HepG2 (cell line): Measurements from ENCODE around the gene MCRIP2. TPM values are rescaled to one million over a fixed set of nuclear protein-coding genes. Genes with fewer than 3 reads are reported as not detected.

ENCODE experiments used
- ATAC-seq: fragments of 200-7000 bp; cut with Tn5 transposase; 3 replicates; pipeline ENCODE4 v1.9.1; 2020; ENCODE audit warnings: mild to moderate bottlenecking, moderate library complexity
- BruUV-seq: library from RNA; stranded (reverse); fragments of 400-500 nt; replicated peaks from 2 replicates; lab custom pipeline; 2021; lab: Mats Ljungman, UMichigan
- CTCF ChIA-PET: fragments of 300-600 bp; formaldehyde crosslinking; extraction: SDS; loops from one replicate; lab custom pipeline; 2021; ENCODE audit warnings: low total read pairs, inconsistent platforms, low intra/inter-chr PET ratio; lab: Yijun Ruan, JAX
- POLR2A ChIA-PET: fragments of 350-600 bp; sonication (Branson Sonifier 250); formaldehyde crosslinking; loops from one replicate; lab custom pipeline; 2020; ENCODE audit warnings: antibody characterized with exemption, inconsistent platforms; lab: Yijun Ruan, JAX
- DNase-seq: peaks from one replicate; pipeline ENCODE4 v3.0.0-alpha.2; 2015; ENCODE audit warnings: low spot score
- FAIRE-seq: peaks from 3 replicates; lab custom pipeline; 2011; peaks lifted over from hg19 to GRCh38; lab: Jason Lieb, UNC
- H2AFZ ChIP-seq: one replicate; pipeline ENCODE4 v1.6.1; 2011; ENCODE audit warnings: low read length, inconsistent platforms
- H3K27ac ChIP-seq: fragments of 300-600 bp; 3 replicates; pipeline ENCODE4 v1.8.0; 2011; ENCODE audit warnings: mixed run types, mild to moderate bottlenecking, mixed read lengths, low read length, inconsistent platforms; ENCODE audit not compliant: insufficient read depth; ENCODE audit errors: extremely low read length
- H3K27me3 ChIP-seq, 2 experiments: fragments of 200-600 bp in 1 of 2; 2 replicates in 1 of 2; 3 replicates in 1 of 2; pipeline versions ENCODE4 v1.6.0 to v1.8.0; 2011; ENCODE audit warnings: low read length in 2 of 2, mild to moderate bottlenecking in 2 of 2, moderate library complexity in 2 of 2, inconsistent platforms in 1 of 2; ENCODE audit not compliant: insufficient read depth in 2 of 2, control insufficient read depth in 1 of 2
- H3K36me3 ChIP-seq, 2 experiments: fragments of 200-600 bp in 1 of 2; replicated peaks in 1 of 2; 2 replicates in 1 of 2; 3 replicates in 1 of 2; pipeline versions ENCODE4 v1.5.1 to v1.8.0; 2011; ENCODE audit warnings: low read length in 2 of 2, inconsistent platforms in 1 of 2; ENCODE audit not compliant: insufficient read depth in 2 of 2, control insufficient read depth in 1 of 2
- H3K4me1 ChIP-seq: 2 replicates; pipeline ENCODE4 v1.5.1; 2012; ENCODE audit warnings: low read length, inconsistent platforms; ENCODE audit not compliant: insufficient read depth
- H3K4me2 ChIP-seq: 2 replicates; pipeline ENCODE4 v1.6.0; 2011; ENCODE audit warnings: low read depth, low read length, inconsistent platforms
- H3K4me3 ChIP-seq, 3 experiments: fragments of 200-600 bp in 1 of 3; sonication (generic), shearing (Covaris generic) in 1 of 3; replicated peaks in 1 of 3; 2 replicates each; pipeline ENCODE4 v1.5.1; 2011 to 2016; ENCODE audit warnings: low read length in 3 of 3, inconsistent platforms in 2 of 3, low read depth in 2 of 3, mild to moderate bottlenecking in 2 of 3, control low read depth in 1 of 3, mixed read lengths in 1 of 3; ENCODE audit not compliant: insufficient read depth in 1 of 3
- H3K79me2 ChIP-seq: one replicate; pipeline ENCODE4 v1.6.1; 2011; ENCODE audit warnings: low read length, inconsistent platforms; ENCODE audit not compliant: insufficient read depth
- H3K9ac ChIP-seq: 2 replicates; pipeline ENCODE4 v1.6.0; 2011; ENCODE audit warnings: mild to moderate bottlenecking, low read depth, low read length, inconsistent platforms; ENCODE audit not compliant: insufficient read depth
- H3K9me3 ChIP-seq: 2 replicates; pipeline ENCODE4 v1.5.1; 2012; ENCODE audit warnings: mild to moderate bottlenecking, low read length
- H4K20me1 ChIP-seq: 2 replicates; pipeline ENCODE4 v1.6.0; 2011; ENCODE audit warnings: inconsistent platforms, mild to moderate bottlenecking, low read length, moderate library complexity; ENCODE audit not compliant: insufficient read depth
- CBX2 ChIP-seq, 2 experiments: fragments of 200-600 bp in 1 of 2; sonication (generic); formaldehyde crosslinking in 1 of 2; IDR thresholded peaks; 2 replicates each; pipeline versions ENCODE4 v1.7.0 to v1.8.1; 2018 to 2022; ENCODE audit warnings: low read depth in 2 of 2, low read length in 1 of 2, mild to moderate bottlenecking in 1 of 2, missing genetic modification reagents in 1 of 2
- CREB3 ChIP-seq: sonication (generic); formaldehyde crosslinking; IDR thresholded peaks from 2 replicates; pipeline ENCODE4 v1.5.0; 2020; ENCODE audit warnings: missing genetic modification reagents
- HIVEP1 ChIP-seq: sonication (generic); formaldehyde crosslinking; IDR thresholded peaks from 2 replicates; pipeline ENCODE4 v1.4.0; 2020; ENCODE audit warnings: mild to moderate bottlenecking, missing genetic modification reagents
- HOMEZ ChIP-seq: IDR thresholded peaks from 2 replicates; pipeline ENCODE4 v1.6.1; 2016; ENCODE audit warnings: low read depth
- NCOA2 ChIP-seq: sonication (generic); formaldehyde crosslinking; IDR thresholded peaks from 2 replicates; pipeline ENCODE4 v1.8.0; 2022; ENCODE audit warnings: inconsistent platforms
- RAD51 ChIP-seq: fragments of 450-650 bp; IDR thresholded peaks from 2 replicates; pipeline ENCODE4 v1.6.1; 2016; ENCODE audit warnings: borderline replicate concordance
- WIZ ChIP-seq: sonication (generic); formaldehyde crosslinking; IDR thresholded peaks from 2 replicates; pipeline ENCODE4 v1.5.1; 2020; ENCODE audit warnings: mild to moderate bottlenecking, missing genetic modification reagents
- ZBTB7B ChIP-seq: sonication (generic); formaldehyde crosslinking; IDR thresholded peaks from 2 replicates; pipeline ENCODE4 v1.4.0; 2020; ENCODE audit warnings: missing genetic modification reagents
- ZNF12 ChIP-seq: sonication (generic); formaldehyde crosslinking; IDR thresholded peaks from 2 replicates; pipeline ENCODE4 v1.5.0; 2020; ENCODE audit warnings: missing genetic modification reagents
- ZNF335 ChIP-seq: sonication (generic); formaldehyde crosslinking; IDR thresholded peaks from 2 replicates; pipeline ENCODE4 v1.4.0; 2020; ENCODE audit warnings: missing genetic modification reagents
- ZNF446 ChIP-seq: sonication (generic); formaldehyde crosslinking; IDR thresholded peaks from 2 replicates; pipeline ENCODE4 v1.5.0; 2020; ENCODE audit warnings: mild to moderate bottlenecking, missing genetic modification reagents
- ZNF749 ChIP-seq: sonication (generic); formaldehyde crosslinking; IDR thresholded peaks from 2 replicates; pipeline ENCODE4 v1.8.0; 2022; ENCODE audit warnings: mild to moderate bottlenecking, missing genetic modification reagents, moderate library complexity, borderline replicate concordance
- ZNF841 ChIP-seq: sonication (generic); formaldehyde crosslinking; IDR thresholded peaks from 2 replicates; pipeline ENCODE4 v1.8.1; 2023; ENCODE audit warnings: missing genetic modification reagents, borderline replicate concordance
- WGBS: methylation state at CpG from one replicate; pipeline ENCODE4 v1.1.6; 2017; ENCODE audit warnings: low lambda C conversion rate; 5-methylcytosine and 5-hydroxymethylcytosine counted together
- in situ Hi-C: cut with HindIII; loops from 2 replicates; pipeline ENCODE4 v1.10.0; 2017; ENCODE audit warnings: low pct_unique_long_range_greater_than_20kb; ENCODE audit not compliant: extremely low pct_ligation_motif_present
- intact Hi-C: fragments of 100-400 bp; cut with micrococcal nuclease; formaldehyde crosslinking; loops from one replicate; pipeline ENCODE4 v1.10.0; 2022; ENCODE audit not compliant: unreplicated experiment
- polyA plus RNA-seq, 8 experiments: library from polyadenylated mRNA; depleted of rRNA in 3 of 8; stranded (reverse) in 7 of 8; unstranded in 1 of 8; fragments of >200 nt; fragmentation: Illumina TruSeq in 4 of 8; extraction: Trizol in 4 of 8; gene quantifications; 2 replicates each; pipeline versions ENCODE4 v1.2.1 to v1.2.3, GENCODE V29; 2011 to 2016; ENCODE audit warnings: low read depth in 4 of 8, missing spikeins in 1 of 8, mixed read lengths in 1 of 8; ENCODE audit not compliant: insufficient read depth in 1 of 8
- total RNA-seq, 5 experiments: library from RNA; depleted of rRNA; stranded (reverse); fragments of >200 nt; fragmentation: Illumina TruSeq; extraction: Trizol; gene quantifications; 2 replicates each; pipeline ENCODE4 v1.2.3, GENCODE V29; 2016; ENCODE audit warnings: low read depth in 1 of 5
- TF ChIP-seq, protein P1 (sequence below): IDR thresholded peaks from 2 replicates; pipeline ENCODE4 v1.6.1; 2012; ENCODE audit warnings: low read depth, low read length, improper control_type of control experiment
- TF ChIP-seq, protein P2 (sequence below): sonication (generic); formaldehyde crosslinking; IDR thresholded peaks from 2 replicates; pipeline ENCODE4 v1.5.0; 2020; ENCODE audit warnings: mild to moderate bottlenecking, missing genetic modification reagents

MCRIP2 gene
- total and polyA plus RNA-seq, 2 of the 13 experiments (the other 11 are each of a cell fraction or from before 2014, with no cell fraction given) = 39.6 to 76.7 TPM

- H3K4me3 ChIP-seq = no peak overlapping the region
- BruUV-seq = no TSS peak
- no peak overlapping the region for H2AFZ ChIP-seq
- POLR2A ChIA-PET = no interaction called here
- 97% methylated on average over 17 of the region's 21 CpGs for WGBS
- CTCF ChIA-PET = no interaction called here
- H4K20me1 ChIP-seq = no peaks in the 10 kb centered on the region
- DNase-seq = no peak
- H3K27me3 ChIP-seq = no peaks in the 10 kb centered on the region
- no peak overlapping the region for H3K4me2 ChIP-seq
- peaks cover 5% of the 10 kb centered on the region for H3K4me1 ChIP-seq
- no peaks in the 10 kb centered on the region; a peak in 1 of 5 replicates for H3K36me3 ChIP-seq
- no peaks in the 10 kb centered on the region for H3K9me3 ChIP-seq
- ATAC-seq = no peak
- no peak for FAIRE-seq
- in situ Hi-C loops = no loop called here
- H3K9ac ChIP-seq = no peak overlapping the region
- H3K27ac ChIP-seq = no peak overlapping the region
- no peaks in the 10 kb centered on the region for H3K79me2 ChIP-seq
- TF ChIP-seq RAD51 (no peak), HOMEZ (no peak), NCOA2 (no peak)
- intact Hi-C loops = no loop called here
Observed at GRCh38 chr16:662597-662996, 21.0 kb downstream of the MCRIP2 start.

- H3K4me3 ChIP-seq = no peak overlapping the region
- CTCF ChIA-PET = no interaction called here
- H3K79me2 ChIP-seq = peaks cover 17% of the 10 kb centered on the region
- H3K27ac ChIP-seq = no peak overlapping the region
- no peak for ATAC-seq
- intact Hi-C loops (no loop called here), in situ Hi-C loops (no loop called here)
- peaks cover 10 to 23% of the 10 kb centered on the region in 2 experiments; a peak in 3 of 5 replicates for H3K36me3 ChIP-seq
- no peak for DNase-seq
- H3K27me3 ChIP-seq = no peaks in the 10 kb centered on the region
- no peak overlapping the region for H3K4me2 ChIP-seq
- H2AFZ ChIP-seq = no peak overlapping the region
- POLR2A ChIA-PET = no interaction called here
- H4K20me1 ChIP-seq = no peaks in the 10 kb centered on the region
- no peaks in the 10 kb centered on the region for H3K9me3 ChIP-seq
- 95% methylated on average over 4 of the region's 13 CpGs for WGBS
- BruUV-seq = no TSS peak
- FAIRE-seq = no peak
- H3K4me1 ChIP-seq = peaks cover 18% of the 10 kb centered on the region
- no peak overlapping the region for H3K9ac ChIP-seq
- TF ChIP-seq ZBTB7B (CRISPR knock-in tag) = no peak
- no peak for TF ChIP-seq CBX2 (IDR thresholded peaks at IDR 0.05; ENCODE audit: low read depth, low read length)
- no peak for TF ChIP-seq CBX2 (CRISPR knock-in tag; IDR thresholded peaks at IDR 0.05; ENCODE audit: low read depth)
- TF ChIP-seq, protein P1, sequence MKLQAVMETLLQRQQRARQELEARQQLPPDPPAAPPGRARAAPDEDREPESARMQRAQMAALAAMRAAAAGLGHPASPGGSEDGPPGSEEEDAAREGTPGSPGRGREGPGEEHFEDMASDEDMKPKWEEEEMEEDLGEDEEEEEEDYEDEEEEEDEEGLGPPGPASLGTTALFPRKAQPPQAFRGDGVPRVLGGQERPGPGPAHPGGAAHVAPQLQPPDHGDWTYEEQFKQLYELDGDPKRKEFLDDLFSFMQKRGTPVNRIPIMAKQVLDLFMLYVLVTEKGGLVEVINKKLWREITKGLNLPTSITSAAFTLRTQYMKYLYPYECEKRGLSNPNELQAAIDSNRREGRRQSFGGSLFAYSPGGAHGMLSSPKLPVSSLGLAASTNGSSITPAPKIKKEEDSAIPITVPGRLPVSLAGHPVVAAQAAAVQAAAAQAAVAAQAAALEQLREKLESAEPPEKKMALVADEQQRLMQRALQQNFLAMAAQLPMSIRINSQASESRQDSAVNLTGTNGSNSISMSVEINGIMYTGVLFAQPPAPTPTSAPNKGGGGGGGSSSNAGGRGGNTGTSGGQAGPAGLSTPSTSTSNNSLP = no peak
- no peak for TF ChIP-seq ZNF335 (CRISPR knock-in tag)
- no peak for TF ChIP-seq WIZ (CRISPR knock-in tag)
- TF ChIP-seq ZNF12 (CRISPR knock-in tag) = no peak
- no peak for TF ChIP-seq ZNF749
- TF ChIP-seq HIVEP1 = no peak
- no peak for TF ChIP-seq ZNF841
- TF ChIP-seq, protein P2, sequence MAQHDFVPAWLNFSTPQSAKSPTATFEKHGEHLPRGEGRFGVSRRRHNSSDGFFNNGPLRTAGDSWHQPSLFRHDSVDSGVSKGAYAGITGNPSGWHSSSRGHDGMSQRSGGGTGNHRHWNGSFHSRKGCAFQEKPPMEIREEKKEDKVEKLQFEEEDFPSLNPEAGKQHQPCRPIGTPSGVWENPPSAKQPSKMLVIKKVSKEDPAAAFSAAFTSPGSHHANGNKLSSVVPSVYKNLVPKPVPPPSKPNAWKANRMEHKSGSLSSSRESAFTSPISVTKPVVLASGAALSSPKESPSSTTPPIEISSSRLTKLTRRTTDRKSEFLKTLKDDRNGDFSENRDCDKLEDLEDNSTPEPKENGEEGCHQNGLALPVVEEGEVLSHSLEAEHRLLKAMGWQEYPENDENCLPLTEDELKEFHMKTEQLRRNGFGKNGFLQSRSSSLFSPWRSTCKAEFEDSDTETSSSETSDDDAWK = no peak
- no peak for TF ChIP-seq ZNF446 (CRISPR knock-in tag)
- TF ChIP-seq CREB3 = no peak
Observed at GRCh38 chr16:666572-666971, 24.9 kb downstream of the MCRIP2 start.
